Measurements from ENCODE around the gene C7.
"Not testable (repeated sequence)": the region's sequence is repeated elsewhere in the genome, so short reads cannot be mapped to it uniquely, and the experiment has no call there.

C7 gene

GRCh38 chr5:40909264-40909663 is at the start of gene C7:
C7 (plus strand) TSS chr5:40909497; CDS start chr5:40909611, 114 bp downstream.
- no peak within 1 kb of the TSS for H3K4me3 ChIP-seq (ENCODE audit: low read depth, low read length)
- TF ChIP-seq, protein P1, sequence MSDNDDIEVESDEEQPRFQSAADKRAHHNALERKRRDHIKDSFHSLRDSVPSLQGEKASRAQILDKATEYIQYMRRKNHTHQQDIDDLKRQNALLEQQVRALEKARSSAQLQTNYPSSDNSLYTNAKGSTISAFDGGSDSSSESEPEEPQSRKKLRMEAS (IDR thresholded peaks at IDR 0.05; ENCODE audit: low read depth, low read length): no peak
- no peak for TF ChIP-seq MYC (IDR thresholded peaks at IDR 0.05; ENCODE audit: low read depth, low read length)
- TF ChIP-seq, protein P2, sequence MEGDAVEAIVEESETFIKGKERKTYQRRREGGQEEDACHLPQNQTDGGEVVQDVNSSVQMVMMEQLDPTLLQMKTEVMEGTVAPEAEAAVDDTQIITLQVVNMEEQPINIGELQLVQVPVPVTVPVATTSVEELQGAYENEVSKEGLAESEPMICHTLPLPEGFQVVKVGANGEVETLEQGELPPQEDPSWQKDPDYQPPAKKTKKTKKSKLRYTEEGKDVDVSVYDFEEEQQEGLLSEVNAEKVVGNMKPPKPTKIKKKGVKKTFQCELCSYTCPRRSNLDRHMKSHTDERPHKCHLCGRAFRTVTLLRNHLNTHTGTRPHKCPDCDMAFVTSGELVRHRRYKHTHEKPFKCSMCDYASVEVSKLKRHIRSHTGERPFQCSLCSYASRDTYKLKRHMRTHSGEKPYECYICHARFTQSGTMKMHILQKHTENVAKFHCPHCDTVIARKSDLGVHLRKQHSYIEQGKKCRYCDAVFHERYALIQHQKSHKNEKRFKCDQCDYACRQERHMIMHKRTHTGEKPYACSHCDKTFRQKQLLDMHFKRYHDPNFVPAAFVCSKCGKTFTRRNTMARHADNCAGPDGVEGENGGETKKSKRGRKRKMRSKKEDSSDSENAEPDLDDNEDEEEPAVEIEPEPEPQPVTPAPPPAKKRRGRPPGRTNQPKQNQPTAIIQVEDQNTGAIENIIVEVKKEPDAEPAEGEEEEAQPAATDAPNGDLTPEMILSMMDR (IDR thresholded peaks at IDR 0.05; ENCODE audit: low read depth, low read length): no peak
- TF ChIP-seq POLR2A (IDR thresholded peaks at IDR 0.05; ENCODE audit: extremely low read depth, insufficient read length): no peak
- DNase-seq (ENCODE audit: low read depth): no peak

- H3K4me3 ChIP-seq (ENCODE audit: low read depth, low read length): no peak overlapping the region
- TF ChIP-seq, protein P1 (IDR thresholded peaks at IDR 0.05; ENCODE audit: low read depth, low read length): no peak
- TF ChIP-seq, protein P2 (IDR thresholded peaks at IDR 0.05; ENCODE audit: low read depth, low read length): no peak
- TF ChIP-seq POLR2A (IDR thresholded peaks at IDR 0.05; ENCODE audit: extremely low read depth, insufficient read length): no peak
- TF ChIP-seq MYC (IDR thresholded peaks at IDR 0.05; ENCODE audit: low read depth, low read length): no peak
- no peak for DNase-seq (ENCODE audit: low read depth)
Observed at GRCh38 chr5:40860711-40861110, 48.6 kb upstream of the C7 start.

DNA sequence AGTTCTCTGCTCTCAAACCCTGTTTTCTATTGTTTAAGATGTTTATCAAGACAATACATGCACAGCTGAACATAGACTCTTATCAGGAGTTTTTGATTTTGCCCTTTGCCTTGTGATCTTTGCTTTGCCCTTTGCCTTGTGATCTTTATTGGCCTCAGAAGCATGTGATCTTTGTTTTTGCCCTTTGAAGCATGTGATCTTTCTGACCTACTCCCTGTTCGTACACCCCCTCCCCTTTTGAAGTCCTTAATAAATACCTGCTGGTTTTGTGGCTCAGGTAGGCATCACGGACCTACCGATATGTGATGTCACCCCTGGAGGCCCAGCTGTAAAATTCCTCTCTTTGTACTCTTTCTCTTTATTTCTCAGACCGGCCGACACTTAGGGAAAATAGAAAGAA is 44.3 kb upstream of the C7 start:
- DNase-seq (ENCODE audit: low read depth); H3K4me3 ChIP-seq (ENCODE audit: low read depth, low read length): not testable (repeated sequence)

- no peak for TF ChIP-seq MYC (IDR thresholded peaks at IDR 0.05; ENCODE audit: low read depth, low read length)
- TF ChIP-seq POLR2A (IDR thresholded peaks at IDR 0.05; ENCODE audit: extremely low read depth, insufficient read length): no peak
- TF ChIP-seq, protein P2 (IDR thresholded peaks at IDR 0.05; ENCODE audit: low read depth, low read length): no peak
- TF ChIP-seq, protein P1 (IDR thresholded peaks at IDR 0.05; ENCODE audit: low read depth, low read length): no peak
- no peak overlapping the region for H3K4me3 ChIP-seq (ENCODE audit: low read depth, low read length)
- DNase-seq (ENCODE audit: low read depth): no peak
Observed at GRCh38 chr5:40866844-40867243, 42.5 kb upstream of the C7 start.

- no peak for DNase-seq (ENCODE audit: low read depth)
- TF ChIP-seq, protein P2 (IDR thresholded peaks at IDR 0.05; ENCODE audit: low read depth, low read length): no peak
- no peak for TF ChIP-seq MYC (IDR thresholded peaks at IDR 0.05; ENCODE audit: low read depth, low read length)
- TF ChIP-seq, protein P1 (IDR thresholded peaks at IDR 0.05; ENCODE audit: low read depth, low read length): no peak
- no peak for TF ChIP-seq POLR2A (IDR thresholded peaks at IDR 0.05; ENCODE audit: extremely low read depth, insufficient read length)
- no peak overlapping the region for H3K4me3 ChIP-seq (ENCODE audit: low read depth, low read length)
Observed at GRCh38 chr5:40869384-40869783, 39.9 kb upstream of the C7 start.

- H3K4me3 ChIP-seq (ENCODE audit: low read depth, low read length): no peak overlapping the region
- TF ChIP-seq, protein P2 (IDR thresholded peaks at IDR 0.05; ENCODE audit: low read depth, low read length): no peak
- TF ChIP-seq POLR2A (IDR thresholded peaks at IDR 0.05; ENCODE audit: extremely low read depth, insufficient read length): no peak
- DNase-seq (ENCODE audit: low read depth): no peak
Observed at GRCh38 chr5:40871177-40871576, 38.1 kb upstream of the C7 start.

GRCh38 chr5:40872253-40872652 is 37.0 kb upstream of the C7 start:
- not testable (repeated sequence) for H3K4me3 ChIP-seq (ENCODE audit: low read depth, low read length); DNase-seq (ENCODE audit: low read depth)

All from NB4 (cell line).